Measurements from ENCODE around the gene SERBP1. TPM values are rescaled to one million over a fixed set of nuclear protein-coding genes. Genes with fewer than 3 reads are reported as not detected.
A peak's percentile ranks its signal among the peaks of the same experiment; 100 is the strongest.

SERBP1 gene
- total RNA-seq, 4 donors from 2014 or later, result 203 to 254 (median 223) TPM

GRCh38 chr1:67432745-67433144, 2.5 kb upstream of the SERBP1 start:
- TF ChIP-seq EP300 (IDR thresholded peaks at IDR 0.05), result no peak
- TF ChIP-seq CTCF (IDR thresholded peaks at IDR 0.05), result no peak
- no peak for TF ChIP-seq POLR2AphosphoS5 (IDR thresholded peaks at IDR 0.05)
- TF ChIP-seq POLR2A (IDR thresholded peaks at IDR 0.05; ENCODE audit: low read depth), result no peak
- peak overlapping the region; percentile 24 to 92 (median 48) for H3K27ac ChIP-seq (replicated peaks in 1 of 4)
- H3K4me1 ChIP-seq, result peaks cover 15 to 42% (median 35%) of the 10 kb centered on the region in 4 donors
- no peak for DNase-seq (ENCODE audit: extremely low spot score)
- intact Hi-C loops (cut with DNase I), result loop anchor here (10.0 kb wide), 1 partner anchor 252 kb away; the partner anchor contains the start of gene GADD45A
- no peak overlapping the region for H3K4me3 ChIP-seq
- H3K27me3 ChIP-seq, result no peaks in the 10 kb centered on the region
- WGBS, result 54% methylated on average over 1 of the region's 1 CpG
- H3K9me3 ChIP-seq, result no peaks in the 10 kb centered on the region
- H3K36me3 ChIP-seq, result no peaks in the 10 kb centered on the region

DNA sequence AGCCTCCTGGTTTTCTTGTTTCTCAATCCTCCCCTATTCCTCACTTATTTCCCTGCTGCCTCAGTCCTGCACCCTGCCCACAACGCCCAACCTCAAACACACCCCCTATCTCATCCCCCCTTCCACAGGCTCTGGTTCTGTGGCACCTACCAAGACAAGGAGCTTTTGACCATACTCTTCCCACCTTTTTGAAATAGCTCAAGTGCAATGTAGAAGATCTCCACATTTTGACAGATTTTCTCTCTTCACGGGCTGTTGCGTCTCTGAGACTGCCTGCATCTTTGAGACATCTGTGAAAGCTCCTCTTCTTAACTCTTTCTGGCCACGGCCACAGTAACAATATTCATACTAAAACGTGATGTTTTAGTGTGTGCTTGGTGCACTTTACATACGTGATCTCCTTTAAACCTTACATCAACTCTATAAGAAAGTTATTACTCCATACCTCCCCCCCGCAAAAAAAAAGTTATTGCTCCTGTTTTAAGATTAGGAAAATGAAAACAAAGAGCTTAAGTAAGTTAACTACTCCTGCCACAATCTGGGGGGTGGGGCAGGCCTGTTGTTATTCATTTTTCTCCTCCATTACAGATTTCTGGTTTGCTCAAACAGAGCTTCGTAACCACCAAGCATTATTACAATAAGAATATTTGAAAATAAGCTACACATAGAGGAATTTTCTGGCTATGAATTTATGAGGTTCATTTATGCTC, 1.8 kb upstream of the SERBP1 start:
- TF ChIP-seq CTCF (IDR thresholded peaks at IDR 0.05) (no peak), POLR2AphosphoS5 (IDR thresholded peaks at IDR 0.05) (no peak), POLR2A (IDR thresholded peaks at IDR 0.05; ENCODE audit: low read depth) (no peak), EP300 (IDR thresholded peaks at IDR 0.05) (no peak)
- no peaks in the 10 kb centered on the region for H3K36me3 ChIP-seq
- H3K9me3 ChIP-seq, result no peaks in the 10 kb centered on the region
- H3K27me3 ChIP-seq, result no peaks in the 10 kb centered on the region
- H3K27ac ChIP-seq (replicated peaks in 1 of 4), result peak overlapping the region; percentile 92 to 96 (median 92)
- H3K4me1 ChIP-seq, result peaks cover 23 to 50% (median 42%) of the 10 kb centered on the region in 4 donors
- intact Hi-C loops (cut with DNase I), result loop anchor here (10.0 kb wide), 1 partner anchor 253 kb away; the partner anchor contains the start of gene GADD45A
- 41% methylated on average over 8 of the region's 8 CpGs for WGBS
- peak overlapping the region; percentile 78 to 92 (median 80) for H3K4me3 ChIP-seq
- DNase-seq (ENCODE audit: extremely low spot score), result no peak

GRCh38 chr1:67431156-67431765, 1.1 kb upstream of the SERBP1 start:
- no peaks in the 10 kb centered on the region for H3K9me3 ChIP-seq
- peak overlapping the region; percentile 78 to 92 (median 80) for H3K4me3 ChIP-seq
- H3K27ac ChIP-seq (replicated peaks in 1 of 4), result peak overlapping the region; percentile 92 to 96 (median 92)
- H3K36me3 ChIP-seq, result no peaks in the 10 kb centered on the region
- no peak for DNase-seq (ENCODE audit: extremely low spot score)
- H3K4me1 ChIP-seq, result peaks cover 28 to 56% (median 49%) of the 10 kb centered on the region in 4 donors
- no peaks in the 10 kb centered on the region for H3K27me3 ChIP-seq
- TF ChIP-seq POLR2A (IDR thresholded peaks at IDR 0.05; ENCODE audit: low read depth) (no peak), EP300 (IDR thresholded peaks at IDR 0.05) (no peak), CTCF (IDR thresholded peaks at IDR 0.05) (no peak), POLR2AphosphoS5 (IDR thresholded peaks at IDR 0.05) (no peak)
- WGBS, result 17% methylated on average over 12 of the region's 12 CpGs
- intact Hi-C loops (cut with DNase I), result loop anchor here (10.0 kb wide), 1 partner anchor 254 kb away; the partner anchor contains the start of gene GADD45A

- Histone ChIP-seq H3K9me3 (no peaks in the 10 kb centered on the region), H3K4me3 (peak overlapping the region; percentile 78 to 92 (median 80)), H3K27ac (replicated peaks in 1 of 4) (peak overlapping the region; percentile 92 to 96 (median 92)), H3K36me3 (peaks cover 3 to 15% (median 12%) of the 10 kb centered on the region in 4 donors), H3K4me1 (peaks cover 32 to 65% (median 56%) of the 10 kb centered on the region in 4 donors), H3K27me3 (no peaks in the 10 kb centered on the region)
- intact Hi-C loops (cut with DNase I), result loop anchor here (10.0 kb wide), 1 partner anchor 255 kb away; the partner anchor contains the start of gene GADD45A
- WGBS, result 0% methylated on average over 31 of the region's 69 CpGs
- no peak for DNase-seq (ENCODE audit: extremely low spot score)
- TF ChIP-seq POLR2A (IDR thresholded peaks at IDR 0.05; ENCODE audit: low read depth) (peak; percentile 51), CTCF (IDR thresholded peaks at IDR 0.05) (no peak)
Observed at GRCh38 chr1:67429528-67430357, 459 bp downstream of the SERBP1 start.
